ENCODE measurements around the gene TRIM24. TPM values are rescaled to one million over a fixed set of nuclear protein-coding genes. Genes with fewer than 3 reads are reported as not detected.

Gene TRIM24
- total RNA-seq, 1 experiment from 2014 or later = 25.9 TPM

- Histone ChIP-seq H3K4me1 (ENCODE audit: insufficient read depth, low read length, poor library complexity, severe bottlenecking) (peaks cover 4% of the 10 kb centered on the region), H3K27ac (ENCODE audit: low read depth, low read length, poor library complexity, severe bottlenecking) (no peak overlapping the region), H3K36me3 (ENCODE audit: insufficient read depth, low read length, poor library complexity, severe bottlenecking) (no peaks in the 10 kb centered on the region), H3K9me3 (ENCODE audit: low read depth, low read length, poor library complexity, severe bottlenecking) (no peaks in the 10 kb centered on the region), H3K27me3 (replicated peaks; ENCODE audit: insufficient read depth, low read depth, low read length, poor library complexity) (no peaks in the 10 kb centered on the region), H3K4me3 (ENCODE audit: low read depth, low read length, poor library complexity, severe bottlenecking) (no peak overlapping the region)
- CTCF ChIA-PET = no interaction called here
- intact Hi-C loops (cut with micrococcal nuclease; ENCODE audit: unreplicated experiment) = no loop called here
- DNase-seq (ENCODE audit: low spot score) = no peak
- BruUV-seq (replicated peaks) = no TSS peak
- no peak for TF ChIP-seq EZH2 (IDR thresholded peaks at IDR 0.05; ENCODE audit: borderline replicate concordance, low read depth, low read length, poor library complexity, severe bottlenecking)
- TF ChIP-seq CTCF (conservative IDR thresholded peaks at IDR 0.05; ENCODE audit: low read depth, low read length) = no peak
- POLR2A ChIA-PET (ENCODE audit: low non-redundant PET) = no interaction called here
Measured at GRCh38 chr7:138607216-138608126, 147.4 kb downstream of the TRIM24 start.

- ChIA-PET POLR2A (ENCODE audit: low non-redundant PET) (no interaction called here), CTCF (no interaction called here)
- Histone ChIP-seq H3K4me1 (ENCODE audit: insufficient read depth, low read length, poor library complexity, severe bottlenecking) (peaks cover 4% of the 10 kb centered on the region), H3K9me3 (ENCODE audit: low read depth, low read length, poor library complexity, severe bottlenecking) (no peaks in the 10 kb centered on the region), H3K27me3 (replicated peaks; ENCODE audit: insufficient read depth, low read depth, low read length, poor library complexity) (no peaks in the 10 kb centered on the region), H3K27ac (ENCODE audit: low read depth, low read length, poor library complexity, severe bottlenecking) (no peak overlapping the region), H3K36me3 (ENCODE audit: insufficient read depth, low read length, poor library complexity, severe bottlenecking) (no peaks in the 10 kb centered on the region), H3K4me3 (ENCODE audit: low read depth, low read length, poor library complexity, severe bottlenecking) (no peak overlapping the region)
- intact Hi-C loops (cut with micrococcal nuclease; ENCODE audit: unreplicated experiment) = no loop called here
- TF ChIP-seq CTCF (conservative IDR thresholded peaks at IDR 0.05; ENCODE audit: low read depth, low read length) (no peak), EZH2 (IDR thresholded peaks at IDR 0.05; ENCODE audit: borderline replicate concordance, low read depth, low read length, poor library complexity, severe bottlenecking) (no peak)
- peak; percentile 73 for DNase-seq (ENCODE audit: low spot score)
- no TSS peak for BruUV-seq (replicated peaks)
Measured at GRCh38 chr7:138608275-138608674, 148.2 kb downstream of the TRIM24 start.

DNA sequence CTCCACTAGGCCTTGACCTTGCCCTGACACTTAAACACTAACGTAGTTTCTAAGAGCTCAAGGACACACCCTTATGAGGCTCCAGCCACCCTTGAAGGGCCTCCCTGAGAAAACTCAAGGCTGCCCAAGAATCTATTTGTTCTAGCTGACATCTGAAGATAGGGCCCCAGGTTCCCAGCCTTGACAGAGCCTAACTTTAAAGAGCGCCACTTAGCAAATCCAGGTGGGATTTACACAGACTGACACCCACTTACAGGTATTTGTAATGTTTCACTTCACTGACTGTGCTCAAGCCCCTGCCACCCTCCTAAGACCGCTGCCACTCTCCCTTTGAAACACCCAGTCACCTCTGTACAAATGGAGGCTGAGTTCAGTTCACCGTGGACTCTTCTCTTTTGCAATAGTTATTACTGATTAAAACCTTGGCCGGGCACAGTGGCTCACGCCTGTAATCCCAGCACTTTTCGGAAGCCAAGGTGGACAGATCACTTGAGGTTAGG is 150.7 kb downstream of the TRIM24 start:
- DNase-seq (ENCODE audit: low spot score) = no peak
- Histone ChIP-seq H3K27ac (ENCODE audit: low read depth, low read length, poor library complexity, severe bottlenecking) (no peak overlapping the region), H3K4me1 (ENCODE audit: insufficient read depth, low read length, poor library complexity, severe bottlenecking) (peaks cover 4% of the 10 kb centered on the region), H3K27me3 (replicated peaks; ENCODE audit: insufficient read depth, low read depth, low read length, poor library complexity) (no peaks in the 10 kb centered on the region), H3K4me3 (ENCODE audit: low read depth, low read length, poor library complexity, severe bottlenecking) (no peak overlapping the region), H3K9me3 (ENCODE audit: low read depth, low read length, poor library complexity, severe bottlenecking) (no peaks in the 10 kb centered on the region), H3K36me3 (ENCODE audit: insufficient read depth, low read length, poor library complexity, severe bottlenecking) (no peaks in the 10 kb centered on the region)
- no peak for TF ChIP-seq CTCF (conservative IDR thresholded peaks at IDR 0.05; ENCODE audit: low read depth, low read length)
- intact Hi-C loops (cut with micrococcal nuclease; ENCODE audit: unreplicated experiment) = no loop called here
- ChIA-PET POLR2A (ENCODE audit: low non-redundant PET) (no interaction called here), CTCF (no interaction called here)
- BruUV-seq (replicated peaks) = no TSS peak

Data from A673 (cell line).